HepG2 (cell line): ENCODE results near the gene ZNF428.

Experiments
- JUND ChIP-seq: sonication (generic); formaldehyde crosslinking; IDR thresholded peaks from 2 replicates; pipeline ENCODE4 v1.8.0; 2022; ENCODE audit warnings: mild to moderate bottlenecking, missing genetic modification reagents
- SRSF9 ChIP-seq: fragments of 200-400 bp; formaldehyde crosslinking; IDR thresholded peaks from 2 replicates; pipeline ENCODE4 v1.6.1; 2018; ENCODE audit warnings: borderline replicate concordance, mild to moderate bottlenecking, low read depth, low read length; ENCODE audit not compliant: insufficient read depth, poor library complexity, severe bottlenecking
- ZBTB49 ChIP-seq: sonication (generic); formaldehyde crosslinking; IDR thresholded peaks from 2 replicates; pipeline ENCODE4 v1.4.0; 2020; ENCODE audit warnings: missing genetic modification reagents, borderline replicate concordance
- ZFP1 ChIP-seq: IDR thresholded peaks from 2 replicates; pipeline ENCODE4 v1.6.1; 2016
- ZNF792 ChIP-seq: IDR thresholded peaks from 2 replicates; pipeline ENCODE4 v1.6.1; 2016
- TF ChIP-seq, protein P1 (sequence below): sonication (generic); formaldehyde crosslinking; IDR thresholded peaks from 2 replicates; pipeline ENCODE4 v1.5.1; 2020; ENCODE audit warnings: mild to moderate bottlenecking, missing genetic modification reagents, borderline replicate concordance

DNA sequence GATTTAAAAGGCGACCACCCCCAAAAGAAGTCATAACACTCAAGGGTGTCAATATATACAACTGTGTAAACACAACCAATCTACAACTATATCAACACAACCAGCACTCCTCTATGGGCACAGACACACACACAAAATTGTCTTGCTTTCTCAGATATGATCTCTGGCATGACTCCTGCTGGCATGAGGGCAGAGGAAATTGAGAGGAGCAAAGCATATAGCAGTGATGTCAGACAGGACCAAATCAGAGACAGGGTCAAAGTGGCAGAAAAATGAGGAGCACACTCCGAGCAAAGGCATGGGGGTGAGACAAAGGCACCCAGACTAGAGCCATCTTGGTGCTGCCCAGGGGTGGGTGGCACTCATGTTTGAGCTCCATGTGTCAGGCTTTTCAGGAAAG lies 33.1 kb downstream of the ZNF428 start:
- TF ChIP-seq ZNF792 (CRISPR knock-in tag) (no peak), ZBTB49 (no peak), SRSF9 (no peak), JUND (CRISPR knock-in tag) (no peak), ZFP1 (CRISPR knock-in tag) (no peak)
- TF ChIP-seq, protein P1, sequence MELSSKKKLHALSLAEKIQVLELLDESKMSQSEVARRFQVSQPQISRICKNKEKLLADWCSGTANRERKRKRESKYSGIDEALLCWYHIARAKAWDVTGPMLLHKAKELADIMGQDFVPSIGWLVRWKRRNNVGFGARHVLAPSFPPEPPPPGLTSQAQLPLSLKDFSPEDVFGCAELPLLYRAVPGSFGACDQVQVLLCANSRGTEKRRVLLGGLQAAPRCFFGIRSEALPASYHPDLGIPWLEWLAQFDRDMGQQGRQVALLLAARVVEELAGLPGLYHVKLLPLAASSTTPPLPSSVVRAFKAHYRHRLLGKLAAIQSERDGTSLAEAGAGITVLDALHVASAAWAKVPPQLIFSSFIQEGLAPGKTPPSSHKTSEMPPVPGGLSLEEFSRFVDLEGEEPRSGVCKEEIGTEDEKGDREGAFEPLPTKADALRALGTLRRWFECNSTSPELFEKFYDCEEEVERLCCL (CRISPR knock-in tag), result no peak
